HG03442 (cell line): Measurements from ENCODE around the gene BEAN1.
"Not testable (repeated sequence)": the region's sequence is repeated elsewhere in the genome, so short reads cannot be mapped to it uniquely, and the experiment has no call there.

ENCODE experiments used
- ATAC-seq: cut with Tn5 transposase; IDR thresholded peaks from one replicate; pipeline ENCODE4 v1.9.1; 2021; ENCODE audit warnings: mild to moderate bottlenecking, moderate library complexity; ENCODE audit not compliant: unreplicated experiment

BEAN1 gene

GRCh38 chr16:66481943-66482390, 54.9 kb downstream of the BEAN1 start:
- no peak for ATAC-seq

GRCh38 chr16:66483689-66484452, 56.8 kb downstream of the BEAN1 start:
- ATAC-seq = peak; percentile 76

- no peak for ATAC-seq
These were observed 57.5 kb downstream of the BEAN1 start for GRCh38 chr16:66484453-66485213.

DNA sequence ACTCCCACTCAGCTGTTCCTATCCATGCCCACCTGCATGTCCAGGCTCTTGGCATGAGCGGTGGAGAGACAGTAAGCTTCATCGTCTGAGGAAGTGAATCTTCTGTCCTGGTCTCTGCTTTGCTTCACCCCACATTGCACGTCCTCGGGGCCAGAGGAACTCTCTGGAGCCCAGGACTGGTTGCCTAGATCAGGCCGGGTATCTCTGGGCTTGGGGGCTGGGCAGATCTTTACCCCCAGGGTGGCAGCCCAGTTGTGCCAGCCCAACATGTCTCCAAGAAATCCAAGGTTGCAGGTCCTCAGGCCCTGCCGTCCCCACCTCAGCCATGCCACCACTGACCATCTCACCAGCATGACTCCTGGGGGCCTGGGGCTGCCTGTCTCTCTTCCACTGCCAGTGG, 58.3 kb downstream of the BEAN1 start:
- ATAC-seq = no peak

GRCh38 chr16:66486199-66486772, 59.2 kb downstream of the BEAN1 start:
- no peak for ATAC-seq

DNA sequence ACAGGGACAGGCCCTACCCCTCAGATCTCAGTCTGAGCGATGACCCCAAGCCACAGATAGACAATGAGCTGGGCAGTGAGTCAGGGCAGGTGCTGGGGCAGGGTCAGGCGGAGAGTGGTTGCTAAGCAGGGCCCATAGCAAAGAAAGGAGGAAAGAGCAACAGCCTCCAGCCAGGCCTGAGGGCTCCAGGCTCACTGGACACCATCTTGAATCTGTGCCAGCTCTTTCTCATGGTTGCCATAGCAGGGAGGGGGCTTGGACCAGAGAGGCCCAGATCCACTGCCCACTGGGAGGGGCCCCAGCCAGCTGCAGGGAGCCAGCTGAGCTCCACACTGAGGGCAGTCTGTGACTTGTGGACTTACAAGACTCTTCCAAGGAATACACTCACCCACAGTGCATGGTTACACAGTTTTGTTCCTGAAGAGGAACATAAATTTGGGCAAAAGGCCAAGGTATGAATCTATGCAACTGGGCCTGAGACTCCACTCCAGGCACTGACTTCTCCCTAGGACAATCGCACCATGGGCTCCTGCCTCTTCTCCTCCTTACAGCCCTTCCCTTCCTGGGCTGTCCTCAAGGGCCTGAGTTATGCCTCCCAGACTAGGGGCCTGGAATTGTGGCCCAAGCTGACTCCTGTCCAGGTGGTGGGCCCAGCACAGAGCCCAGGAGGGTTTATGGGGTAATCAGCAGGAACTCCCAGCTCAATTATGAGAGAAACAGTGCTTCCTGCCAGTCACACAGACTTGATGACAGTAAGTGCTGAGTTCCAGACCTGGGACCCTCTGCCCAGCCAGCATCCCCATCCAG, 59.9 kb downstream of the BEAN1 start:
- ATAC-seq = no peak

DNA sequence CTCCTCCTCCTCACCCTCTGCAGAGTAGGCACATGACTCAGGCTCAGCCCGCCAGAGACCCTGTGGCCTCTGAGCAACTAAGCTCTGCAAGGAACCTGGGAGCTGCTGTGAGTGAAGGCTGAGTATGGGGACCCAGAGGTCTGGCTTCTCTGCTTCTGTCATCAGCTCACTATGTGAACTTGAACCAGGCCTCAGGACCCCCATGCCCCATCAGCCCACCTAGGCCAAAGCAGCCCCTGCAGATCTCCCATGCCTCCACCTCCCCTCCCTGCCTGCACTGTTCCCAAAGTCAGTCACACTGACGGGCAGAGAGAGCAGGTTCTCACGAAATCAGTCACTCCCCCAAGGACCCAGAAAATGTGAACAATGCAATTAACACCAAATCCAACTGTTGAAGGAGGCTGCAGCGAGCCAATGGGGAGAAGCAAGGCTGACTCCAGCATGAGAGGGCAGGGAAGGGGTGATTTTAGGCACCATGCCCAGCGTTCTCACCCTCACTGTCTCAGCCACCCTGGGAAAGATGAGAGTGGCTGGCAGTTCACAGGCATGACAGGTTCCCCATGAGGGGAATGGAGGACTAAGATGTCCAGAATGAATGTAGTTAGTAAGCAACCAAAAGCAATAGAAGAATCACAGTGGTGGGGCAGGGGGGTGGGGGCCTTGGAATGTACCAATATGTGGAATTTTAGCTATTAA, 60.6 kb downstream of the BEAN1 start:
- ATAC-seq = no peak

- no peak for ATAC-seq
These were observed 61.4 kb downstream of the BEAN1 start for GRCh38 chr16:66488505-66488904.

DNA sequence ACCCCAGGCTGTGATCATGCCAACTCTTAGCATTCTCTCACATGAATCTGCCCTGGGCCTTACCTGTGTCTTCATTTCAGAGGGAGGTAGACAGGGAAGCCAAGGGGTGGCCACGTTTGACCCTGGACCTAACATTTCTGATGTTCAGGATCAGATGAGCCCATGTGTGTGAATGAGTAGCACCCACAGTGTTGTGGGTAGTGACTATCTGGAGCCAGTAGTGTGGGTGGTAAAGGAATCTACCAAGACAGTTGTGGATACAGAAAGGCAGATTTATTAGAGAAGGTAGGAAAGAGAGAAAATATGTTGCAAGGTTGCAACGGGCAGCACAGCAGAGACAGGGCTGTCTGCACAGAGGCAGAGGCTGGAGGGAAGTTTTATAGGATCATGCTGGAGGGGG, 62.3 kb downstream of the BEAN1 start:
- no peak for ATAC-seq

DNA sequence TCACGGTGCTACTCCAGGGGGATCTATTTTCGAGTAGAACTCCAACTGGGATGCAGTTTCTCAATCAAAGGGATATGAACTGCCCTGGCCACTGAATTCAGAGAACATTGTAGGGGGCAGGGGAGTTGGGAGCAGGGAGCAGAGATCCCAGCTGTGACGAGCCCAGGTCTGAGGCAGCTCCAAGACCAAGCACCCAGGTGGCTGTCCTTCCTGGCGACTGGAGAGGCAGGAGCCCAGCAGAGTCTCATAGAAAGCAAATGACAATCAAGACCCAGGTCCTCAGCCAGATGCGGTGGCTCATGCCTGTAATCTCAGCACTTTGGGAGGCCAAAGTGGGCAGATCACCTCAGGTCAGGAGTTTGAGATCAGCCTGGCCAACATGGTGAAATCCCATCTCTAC, 62.7 kb downstream of the BEAN1 start:
- no peak for ATAC-seq

GRCh38 chr16:66490774-66491715, 64.0 kb downstream of the BEAN1 start:
- ATAC-seq = no peak

DNA sequence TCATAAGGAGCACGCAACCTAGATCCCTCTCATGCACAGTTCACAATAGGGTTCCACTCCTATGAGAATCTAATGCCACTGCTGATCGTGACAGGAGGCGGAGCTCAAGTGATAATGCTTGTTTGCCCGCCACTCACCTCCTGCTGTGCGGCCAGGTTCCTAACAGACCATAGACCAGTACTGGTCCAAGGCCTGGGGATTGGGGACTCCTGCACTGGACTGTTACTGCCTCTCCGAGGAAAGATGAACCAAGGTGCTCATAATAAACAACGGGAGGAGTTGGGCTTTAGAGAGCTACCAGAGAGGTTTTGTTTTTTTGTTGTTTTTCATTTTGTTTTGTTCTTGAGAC, 64.6 kb downstream of the BEAN1 start:
- no peak for ATAC-seq

- no peak for ATAC-seq
These were observed 66.7 kb downstream of the BEAN1 start for GRCh38 chr16:66493490-66494401.

GRCh38 chr16:66494916-66495315, 67.8 kb downstream of the BEAN1 start:
- no peak for ATAC-seq

DNA sequence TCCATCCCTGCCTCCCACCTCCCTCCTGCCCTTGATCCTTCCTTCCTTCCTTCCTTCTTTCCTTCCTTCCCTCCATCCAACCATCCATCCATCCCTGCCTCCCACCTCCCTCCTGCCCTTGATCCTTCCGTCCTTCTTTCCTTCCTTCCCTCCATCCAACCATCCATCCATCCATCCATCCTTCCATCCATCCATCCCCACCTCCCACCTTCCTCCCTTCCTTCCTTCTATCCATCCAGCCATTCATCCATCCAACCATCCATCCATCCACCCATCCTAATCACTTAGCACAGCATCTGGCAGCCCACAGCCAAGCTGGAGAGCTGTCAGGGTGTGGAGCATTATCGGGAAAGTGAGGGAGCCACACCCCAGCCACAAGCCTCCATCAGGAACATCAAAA, 68.3 kb downstream of the BEAN1 start:
- ATAC-seq = no peak

GRCh38 chr16:66496226-66496625, 69.1 kb downstream of the BEAN1 start:
- not testable (repeated sequence) for ATAC-seq

DNA sequence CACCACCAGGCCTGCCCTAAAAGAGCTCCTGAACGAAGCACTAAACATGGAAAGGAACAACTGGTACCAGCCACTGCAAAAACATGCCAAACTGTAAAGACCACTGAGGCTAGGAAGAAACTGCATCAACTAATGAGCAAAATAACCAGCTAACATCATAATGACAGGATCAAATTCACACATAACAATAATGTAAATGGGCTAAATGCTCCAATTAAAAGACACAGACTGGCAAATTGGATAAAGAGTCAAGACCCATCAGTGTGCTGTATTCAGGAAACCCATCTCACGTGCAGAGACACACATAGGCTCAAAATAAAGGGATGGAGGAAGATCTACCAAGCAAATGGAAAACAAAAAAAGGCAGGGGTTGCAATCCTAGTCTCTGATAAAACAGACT, 70.8 kb downstream of the BEAN1 start:
- ATAC-seq = not testable (repeated sequence)

DNA sequence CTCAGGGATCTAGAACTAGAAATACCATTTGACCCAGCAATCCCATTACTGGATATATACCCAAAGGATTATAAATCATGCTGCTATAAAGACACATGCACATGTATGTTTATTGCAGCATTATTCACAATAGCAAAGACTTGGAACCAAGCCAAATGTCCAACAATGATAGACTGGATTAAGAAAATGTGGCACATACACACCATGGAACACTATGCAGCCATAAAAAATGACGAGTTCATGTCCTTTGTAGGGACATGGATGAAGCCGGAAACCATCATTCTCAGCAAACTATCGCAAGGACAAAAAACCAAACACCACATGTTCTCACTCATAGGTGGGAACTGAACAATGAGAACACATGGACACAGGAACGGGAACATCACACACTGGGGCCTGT, 74.5 kb downstream of the BEAN1 start:
- ATAC-seq = not testable (repeated sequence)
